ENCODE results near the gene LRBA. TPM values are rescaled to one million over a fixed set of nuclear protein-coding genes. Genes with fewer than 3 reads are reported as not detected.

Gene LRBA
- polyA plus RNA-seq, 1 of the 3 experiments (the other 2 are of a cell fraction) = 11.4 TPM

DNA sequence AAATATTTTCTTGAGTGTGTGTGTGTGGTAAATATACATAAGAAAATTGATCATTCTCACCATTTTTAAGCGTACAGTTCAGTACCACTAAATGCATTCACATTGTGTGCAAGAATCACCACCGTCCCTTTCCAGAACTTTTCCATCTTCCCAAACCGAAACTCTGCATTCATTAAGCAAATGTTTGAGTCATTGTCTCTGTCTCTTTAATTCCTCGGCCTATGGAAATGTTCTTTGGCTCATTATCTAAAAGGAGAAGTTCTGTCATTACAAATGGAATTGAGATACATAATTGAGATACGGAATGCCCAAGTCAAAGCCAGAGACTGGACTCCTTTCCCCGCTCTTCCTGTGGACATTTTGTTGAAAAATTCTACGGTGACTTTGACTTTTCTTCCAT lies 767.9 kb downstream of the LRBA start:
- Histone ChIP-seq H3K9me3 (no peaks in the 10 kb centered on the region), H3K4me1 (ENCODE audit: control insufficient read depth in 1 of 2, insufficient read depth in 2 of 2, low read depth in 1 of 2, low read length in 1 of 2) (peaks cover 0 to 9% of the 10 kb centered on the region in 2 experiments; a peak in 2 of 4 replicates), H3K9ac (no peak overlapping the region), H3K36me3 (replicated peaks in 1 of 2; ENCODE audit: control insufficient read depth in 1 of 2, insufficient read depth in 2 of 2, low read length in 1 of 2) (peaks cover 24 to 44% of the 10 kb centered on the region in 2 experiments), H3K9me2 (no peaks in the 10 kb centered on the region), H3F3A (replicated peaks; ENCODE audit: insufficient read depth) (peaks cover 32% of the 10 kb centered on the region), H3K4me2 (no peak overlapping the region), H2AFZ (ENCODE audit: low read depth) (no peak overlapping the region), H3K4me3 (ENCODE audit: low read depth in 2 of 2, low read length in 1 of 2) (no peak overlapping the region), H4K20me1 (ENCODE audit: insufficient read depth) (no peaks in the 10 kb centered on the region), H3K79me2 (ENCODE audit: insufficient read depth) (no peaks in the 10 kb centered on the region), H3K27me3 (ENCODE audit: insufficient read depth) (no peaks in the 10 kb centered on the region), H3K27ac (ENCODE audit: low read depth in 2 of 2, low read length in 1 of 2) (no peak overlapping the region)
- 95% methylated on average over 7 of the region's 7 CpGs for WGBS (ENCODE audit: low lambda C conversion rate)
- ChIA-PET CTCF (interaction anchor here (0.6 to 1.6 kb wide), 2 partner anchors 237 to 620 kb away, joined by 3 to 7 read pairs; no protein-coding TSS in a partner anchor), POLR2A (no interaction called here)
- no peak for DNase-seq
- TF ChIP-seq, protein P1, sequence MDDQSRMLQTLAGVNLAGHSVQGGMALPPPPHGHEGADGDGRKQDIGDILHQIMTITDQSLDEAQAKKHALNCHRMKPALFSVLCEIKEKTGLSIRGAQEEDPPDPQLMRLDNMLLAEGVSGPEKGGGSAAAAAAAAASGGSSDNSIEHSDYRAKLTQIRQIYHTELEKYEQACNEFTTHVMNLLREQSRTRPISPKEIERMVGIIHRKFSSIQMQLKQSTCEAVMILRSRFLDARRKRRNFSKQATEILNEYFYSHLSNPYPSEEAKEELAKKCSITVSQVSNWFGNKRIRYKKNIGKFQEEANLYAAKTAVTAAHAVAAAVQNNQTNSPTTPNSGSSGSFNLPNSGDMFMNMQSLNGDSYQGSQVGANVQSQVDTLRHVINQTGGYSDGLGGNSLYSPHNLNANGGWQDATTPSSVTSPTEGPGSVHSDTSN (IDR thresholded peaks at IDR 0.05) = no peak
- TF ChIP-seq CHD2 (IDR thresholded peaks at IDR 0.05; ENCODE audit: low read length, partially characterized antibody) (no peak), TCF12 (IDR thresholded peaks at IDR 0.05) (no peak), GABPA (IDR thresholded peaks at IDR 0.05; ENCODE audit: low read depth) (no peak), POLR2AphosphoS5 (IDR thresholded peaks at IDR 0.05; ENCODE audit: low read depth, low read length) (no peak), USF2 (IDR thresholded peaks at IDR 0.05; ENCODE audit: borderline replicate concordance, low read depth, low read length) (no peak), JUND (IDR thresholded peaks at IDR 0.05) (no peak), YY1 (IDR thresholded peaks at IDR 0.05; ENCODE audit: low read depth) (no peak), RCOR1 (IDR thresholded peaks at IDR 0.05; ENCODE audit: low read length) (no peak), FOXJ3 (CRISPR knock-in tag; IDR thresholded peaks at IDR 0.05) (no peak), RFX5 (IDR thresholded peaks at IDR 0.05; ENCODE audit: low read length) (no peak), FOXM1 (IDR thresholded peaks at IDR 0.05; ENCODE audit: low read depth) (no peak)

DNA sequence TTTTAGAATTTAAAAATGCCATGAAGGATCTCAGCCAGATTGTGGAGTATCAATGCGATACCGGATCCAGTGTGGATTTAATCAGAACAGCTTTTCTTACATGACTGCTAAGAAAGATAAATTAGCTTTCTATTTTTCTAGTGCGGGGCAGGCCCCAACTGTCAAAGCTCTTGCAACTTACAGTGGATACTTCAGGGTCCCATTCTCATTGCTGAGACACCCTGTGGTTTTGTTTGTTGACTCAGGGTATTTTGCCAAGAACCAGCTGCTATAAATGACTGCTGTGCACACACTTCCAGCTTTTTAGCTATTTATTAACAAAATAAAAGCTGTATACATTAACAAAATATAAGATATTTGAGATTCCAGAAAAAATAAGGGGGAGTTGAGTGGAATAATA lies 770.5 kb downstream of the LRBA start:
- CTCF ChIA-PET = interaction anchor here (0.9 to 5.0 kb wide), 12 partner anchors 16 to 623 kb away, joined by 3 to 197 read pairs (median 3); no protein-coding TSS in a partner anchor
- POLR2A ChIA-PET = no interaction called here
- WGBS (ENCODE audit: low lambda C conversion rate) = 85% methylated on average over 3 of the region's 3 CpGs
- no peak for TF ChIP-seq JUND (IDR thresholded peaks at IDR 0.05)
- no peak for TF ChIP-seq NRF1 (IDR thresholded peaks at IDR 0.05; ENCODE audit: low read depth, low read length)
- TF ChIP-seq IRF3 (IDR thresholded peaks at IDR 0.05; ENCODE audit: low read depth, low read length) = no peak
- no peak for TF ChIP-seq TAF1 (IDR thresholded peaks at IDR 0.05; ENCODE audit: borderline replicate concordance, low read depth, low read length)
- no peak for TF ChIP-seq FOSL2 (IDR thresholded peaks at IDR 0.05; ENCODE audit: borderline replicate concordance, low read depth)
- TF ChIP-seq FOXJ3 (CRISPR knock-in tag; IDR thresholded peaks at IDR 0.05) = no peak
- TF ChIP-seq, protein P1 (IDR thresholded peaks at IDR 0.05) = no peak
- TF ChIP-seq SIN3A (IDR thresholded peaks at IDR 0.05; ENCODE audit: borderline replicate concordance, low read depth, low read length) = no peak
- TF ChIP-seq FOXM1 (IDR thresholded peaks at IDR 0.05; ENCODE audit: low read depth) = no peak
- TF ChIP-seq RFX5 (IDR thresholded peaks at IDR 0.05; ENCODE audit: low read length) = no peak
- no peak for TF ChIP-seq GABPA (IDR thresholded peaks at IDR 0.05; ENCODE audit: low read depth)
- no peak for TF ChIP-seq TEAD4 (IDR thresholded peaks at IDR 0.05; ENCODE audit: borderline replicate concordance, insufficient read depth)
- no peak for TF ChIP-seq EZH2phosphoT487 (IDR thresholded peaks at IDR 0.05; ENCODE audit: borderline replicate concordance, low read depth)
- no peak for TF ChIP-seq MXI1 (IDR thresholded peaks at IDR 0.05; ENCODE audit: low read depth, low read length)
- no peak for TF ChIP-seq CHD2 (IDR thresholded peaks at IDR 0.05; ENCODE audit: low read length, partially characterized antibody)
- no peak overlapping the region for H3K9ac ChIP-seq
- no peak overlapping the region for H3K4me2 ChIP-seq
- no peaks in the 10 kb centered on the region for H3K9me2 ChIP-seq
- H2AFZ ChIP-seq (ENCODE audit: low read depth) = no peak overlapping the region
- H3K4me3 ChIP-seq (ENCODE audit: low read depth in 2 of 2, low read length in 1 of 2) = no peak overlapping the region
- DNase-seq = no peak
- H3K79me2 ChIP-seq (ENCODE audit: insufficient read depth) = no peaks in the 10 kb centered on the region
- H3F3A ChIP-seq (replicated peaks; ENCODE audit: insufficient read depth) = peaks cover 18% of the 10 kb centered on the region
- H3K4me1 ChIP-seq (ENCODE audit: control insufficient read depth in 1 of 2, insufficient read depth in 2 of 2, low read depth in 1 of 2, low read length in 1 of 2) = peaks cover 0 to 9% of the 10 kb centered on the region in 2 experiments; a peak in 2 of 4 replicates
- peak overlapping the region in 1 of 2 experiments; percentile 38; a peak in 1 of 4 replicates for H3K27ac ChIP-seq (ENCODE audit: low read depth in 2 of 2, low read length in 1 of 2)
- no peaks in the 10 kb centered on the region for H3K27me3 ChIP-seq (ENCODE audit: insufficient read depth)
- H4K20me1 ChIP-seq (ENCODE audit: insufficient read depth) = no peaks in the 10 kb centered on the region
- peaks cover 36 to 54% of the 10 kb centered on the region in 2 experiments for H3K36me3 ChIP-seq (replicated peaks in 1 of 2; ENCODE audit: control insufficient read depth in 1 of 2, insufficient read depth in 2 of 2, low read length in 1 of 2)
- no peaks in the 10 kb centered on the region for H3K9me3 ChIP-seq

All from SK-N-SH (cell line).